AG09309 (cell line): ENCODE data around the gene MECR.

Experiments
- DNase-seq: peaks from one replicate; pipeline ENCODE4 v3.0.0-alpha.2; 2010; ENCODE audit warnings: low read depth
- H3K4me3 ChIP-seq: 2 replicates; pipeline ENCODE4 v1.5.1; 2011; ENCODE audit warnings: mild to moderate bottlenecking, low read depth, low read length, moderate library complexity; ENCODE audit not compliant: control insufficient read depth
- CTCF ChIP-seq: IDR thresholded peaks from 2 replicates; pipeline ENCODE4 v1.5.1; 2011; ENCODE audit warnings: mild to moderate bottlenecking, low read depth, low read length, inconsistent platforms; ENCODE audit not compliant: insufficient read depth, control insufficient read depth; ENCODE audit errors: missing control alignments

Gene MECR

GRCh38 chr1:29255134-29255666 is 24.5 kb upstream of the MECR start:
- H3K4me3 ChIP-seq: no peak overlapping the region
- DNase-seq: no peak
- no peak for TF ChIP-seq CTCF

GRCh38 chr1:29254346-29254745 is 23.6 kb upstream of the MECR start:
- DNase-seq: no peak
- no peak for TF ChIP-seq CTCF
- no peak overlapping the region for H3K4me3 ChIP-seq

GRCh38 chr1:29253180-29253579 is 22.4 kb upstream of the MECR start:
- no peak for DNase-seq
- no peak for TF ChIP-seq CTCF
- H3K4me3 ChIP-seq: no peak overlapping the region

GRCh38 chr1:29251164-29252124 is 20.7 kb upstream of the MECR start:
- no peak for TF ChIP-seq CTCF
- H3K4me3 ChIP-seq: no peak overlapping the region
- DNase-seq: no peak

- no peak for DNase-seq
- no peak for TF ChIP-seq CTCF
- no peak overlapping the region for H3K4me3 ChIP-seq
Observed at GRCh38 chr1:29249951-29250581, 19.3 kb upstream of the MECR start.

- TF ChIP-seq CTCF: no peak
- DNase-seq: no peak
- no peak overlapping the region for H3K4me3 ChIP-seq
Observed at GRCh38 chr1:29249170-29249691, 18.5 kb upstream of the MECR start.
